Testis (tissue), 3 donors: ENCODE data around the gene TLE5. TPM values are rescaled to one million over a fixed set of nuclear protein-coding genes. Genes with fewer than 3 reads are reported as not detected.

Experiments
- DNase-seq: peaks from one replicate; pipeline ENCODE4 v3.0.0-alpha.2; 2019
- H3K27ac ChIP-seq, 2 donors: fragments of 200-600 bp; sonication (generic); one replicate each; pipeline ENCODE4 v1.5.1; 2019
- H3K27me3 ChIP-seq: fragments of 200-600 bp; sonication (generic); one replicate; pipeline ENCODE4 v1.5.1; 2019
- H3K36me3 ChIP-seq: fragments of 200-600 bp; sonication (generic); one replicate; pipeline ENCODE4 v1.5.1; 2017; ENCODE audit warnings: low read depth; ENCODE audit errors: missing control alignments
- H3K4me1 ChIP-seq: fragments of 200-600 bp; sonication (generic); one replicate; pipeline ENCODE4 v1.5.1; 2019
- H3K4me3 ChIP-seq, 2 donors: fragments of 200-600 bp; sonication (generic); one replicate each; pipeline ENCODE4 v1.5.1; 2017 to 2019
- H3K9me3 ChIP-seq: fragments of 200-600 bp; sonication (generic); one replicate; pipeline ENCODE4 v1.5.1; 2017
- CTCF ChIP-seq, 3 experiments: fragments of 450-650 bp in 2 of 3; fragments of 200-600 bp in 1 of 3; sonication (generic) in 1 of 3; IDR thresholded peaks; one replicate each; pipeline ENCODE4 v1.5.1; 2016 to 2019; ENCODE audit warnings: antibody characterized with exemption in 3 of 3, mild to moderate bottlenecking in 2 of 3, moderate library complexity in 1 of 3
- POLR2A ChIP-seq: fragments of 450-650 bp; IDR thresholded peaks from one replicate; pipeline ENCODE4 v1.6.1; 2017; ENCODE audit warnings: antibody characterized with exemption, mild to moderate bottlenecking, moderate library complexity
- WGBS, 2 donors: methylation state at CpG; one replicate each; pipeline ENCODE4 v1.1.5; 2018; 5-methylcytosine and 5-hydroxymethylcytosine counted together
- intact Hi-C: fragments of 100-400 bp; cut with DNase I; formaldehyde crosslinking; loops from one replicate; pipeline ENCODE4 v1.15.1; 2023; ENCODE audit warnings: low total_unique reads
- polyA plus RNA-seq: library from polyadenylated mRNA; stranded (reverse); fragments of 350-450 nt; fragmentation: Illumina TruSeq; extraction: RNeasy Lipid Tissue Mini Kit (QIAGEN cat#74804); gene quantifications from one replicate; pipeline ENCODE4 v1.2.3, GENCODE V29; 2014; ENCODE audit warnings: low read depth, low replicate concordance; ENCODE audit not compliant: insufficient read depth
- total RNA-seq, 2 donors: library from RNA; depleted of rRNA; stranded (reverse); fragments of >200 nt; gene quantifications; one replicate each; pipeline ENCODE4 v1.2.3, GENCODE V29; 2016

TLE5 gene
- total and polyA plus RNA-seq, 3 donors from 2014 or later: 314 to 539 (median 354) TPM

- no peaks in the 10 kb centered on the region for H3K4me1 ChIP-seq
- H3K27ac ChIP-seq: no peak overlapping the region
- no peaks in the 10 kb centered on the region for H3K9me3 ChIP-seq
- no peak for DNase-seq
- no peak for TF ChIP-seq CTCF (IDR thresholded peaks at IDR 0.05)
- H3K36me3 ChIP-seq: no peaks in the 10 kb centered on the region
- 87 to 93% methylated on average over 6 to 10 of the region's 10 CpGs for WGBS, 2 donors
- no peaks in the 10 kb centered on the region for H3K27me3 ChIP-seq
- no peak overlapping the region for H3K4me3 ChIP-seq
- intact Hi-C loops: no loop called here
These were observed 25.5 kb upstream of the TLE5 start for GRCh38 chr19:3087769-3088168.

- TF ChIP-seq POLR2A (no peak), CTCF (IDR thresholded peaks at IDR 0.05) (no peak)
- Histone ChIP-seq H3K27me3 (no peaks in the 10 kb centered on the region), H3K9me3 (no peaks in the 10 kb centered on the region), H3K4me3 (no peak overlapping the region), H3K4me1 (no peaks in the 10 kb centered on the region), H3K36me3 (no peaks in the 10 kb centered on the region), H3K27ac (no peak overlapping the region)
- intact Hi-C loops: no loop called here
- DNase-seq: no peak
- WGBS, 2 donors: 56 to 78% methylated on average over 4 to 10 of the region's 10 CpGs
These were observed 22.6 kb upstream of the TLE5 start for GRCh38 chr19:3084943-3085342.

- Histone ChIP-seq H3K36me3 (no peaks in the 10 kb centered on the region), H3K9me3 (no peaks in the 10 kb centered on the region), H3K27ac (no peak overlapping the region), H3K4me3 (no peak overlapping the region), H3K27me3 (no peaks in the 10 kb centered on the region), H3K4me1 (no peaks in the 10 kb centered on the region)
- intact Hi-C loops: no loop called here
- 90 to 96% methylated on average over 7 of the region's 7 CpGs for WGBS, 2 donors
- DNase-seq: no peak
- TF ChIP-seq POLR2A: no peak
- TF ChIP-seq CTCF (IDR thresholded peaks at IDR 0.05): no peak
These were observed 21.7 kb upstream of the TLE5 start for GRCh38 chr19:3083964-3084363.

GRCh38 chr19:3082331-3082730, 20.0 kb upstream of the TLE5 start:
- Histone ChIP-seq H3K36me3 (no peaks in the 10 kb centered on the region), H3K27me3 (no peaks in the 10 kb centered on the region), H3K4me1 (no peaks in the 10 kb centered on the region), H3K27ac (no peak overlapping the region), H3K9me3 (no peaks in the 10 kb centered on the region), H3K4me3 (no peak overlapping the region)
- TF ChIP-seq CTCF (IDR thresholded peaks at IDR 0.05): no peak
- intact Hi-C loops: no loop called here
- WGBS, 2 donors: 94 to 98% methylated on average over 10 of the region's 10 CpGs
- DNase-seq: no peak

- no peak for DNase-seq
These were observed 18.0 kb upstream of the TLE5 start for GRCh38 chr19:3080286-3080685.

More at GRCh38 chr19:3080286-3080685, 18.0 kb upstream of the TLE5 start:
- Histone ChIP-seq H3K27ac (peak overlapping the region in 1 of 2 donors; percentile 47), H3K4me1 (peaks cover 8% of the 10 kb centered on the region), H3K27me3 (no peaks in the 10 kb centered on the region), H3K4me3 (no peak overlapping the region), H3K9me3 (no peaks in the 10 kb centered on the region), H3K36me3 (no peaks in the 10 kb centered on the region)
- intact Hi-C loops: no loop called here
- TF ChIP-seq POLR2A (no peak), CTCF (IDR thresholded peaks at IDR 0.05) (no peak)
- 27 to 48% methylated on average over 12 of the region's 12 CpGs for WGBS, 2 donors
